ENCODE results near the gene SNAI1.

DNA sequence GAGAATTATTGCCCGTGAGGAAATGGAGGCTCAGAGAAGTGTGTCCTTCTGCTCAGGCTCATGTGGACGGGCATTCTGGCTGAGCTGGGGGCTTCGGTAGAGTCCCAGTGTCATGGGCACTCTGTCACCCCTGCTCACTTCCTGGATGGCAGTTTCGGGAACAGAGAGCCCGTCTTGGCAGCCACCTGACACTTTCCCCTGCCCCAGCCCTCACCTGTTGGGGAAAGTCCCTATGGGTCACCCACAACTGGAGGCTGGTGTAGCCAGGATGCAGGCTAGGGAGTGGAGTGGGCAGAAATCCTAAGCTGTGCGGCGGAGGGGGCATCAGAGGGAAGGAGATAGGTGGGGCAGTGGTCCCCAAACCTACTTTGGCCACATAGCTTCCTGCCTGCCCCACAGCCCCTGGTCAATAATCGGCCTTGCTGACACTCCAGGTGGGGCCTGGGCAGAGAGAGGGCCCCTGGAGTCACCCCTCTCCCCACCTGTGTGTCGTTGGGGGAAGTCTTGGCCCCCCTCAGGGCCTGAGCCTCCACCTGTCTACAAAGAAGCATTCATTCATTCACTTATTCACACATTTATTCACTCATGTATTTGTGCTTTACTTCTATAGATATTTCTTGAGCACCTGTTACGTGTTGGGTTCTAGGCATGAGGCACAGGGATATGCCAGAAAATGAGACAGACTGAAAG is 40.5 kb downstream of the SNAI1 start:
- TF ChIP-seq, protein P1, sequence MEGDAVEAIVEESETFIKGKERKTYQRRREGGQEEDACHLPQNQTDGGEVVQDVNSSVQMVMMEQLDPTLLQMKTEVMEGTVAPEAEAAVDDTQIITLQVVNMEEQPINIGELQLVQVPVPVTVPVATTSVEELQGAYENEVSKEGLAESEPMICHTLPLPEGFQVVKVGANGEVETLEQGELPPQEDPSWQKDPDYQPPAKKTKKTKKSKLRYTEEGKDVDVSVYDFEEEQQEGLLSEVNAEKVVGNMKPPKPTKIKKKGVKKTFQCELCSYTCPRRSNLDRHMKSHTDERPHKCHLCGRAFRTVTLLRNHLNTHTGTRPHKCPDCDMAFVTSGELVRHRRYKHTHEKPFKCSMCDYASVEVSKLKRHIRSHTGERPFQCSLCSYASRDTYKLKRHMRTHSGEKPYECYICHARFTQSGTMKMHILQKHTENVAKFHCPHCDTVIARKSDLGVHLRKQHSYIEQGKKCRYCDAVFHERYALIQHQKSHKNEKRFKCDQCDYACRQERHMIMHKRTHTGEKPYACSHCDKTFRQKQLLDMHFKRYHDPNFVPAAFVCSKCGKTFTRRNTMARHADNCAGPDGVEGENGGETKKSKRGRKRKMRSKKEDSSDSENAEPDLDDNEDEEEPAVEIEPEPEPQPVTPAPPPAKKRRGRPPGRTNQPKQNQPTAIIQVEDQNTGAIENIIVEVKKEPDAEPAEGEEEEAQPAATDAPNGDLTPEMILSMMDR (conservative IDR thresholded peaks at IDR 0.05), result no peak
- no peak for TF ChIP-seq ZFX (IDR thresholded peaks at IDR 0.05)

Data from C4-2B (cell line).